Natural killer cell (primary cell): ENCODE results near the gene SNTB2. TPM values are rescaled to one million over a fixed set of nuclear protein-coding genes. Genes with fewer than 3 reads are reported as not detected.
A peak's percentile ranks its signal among the peaks of the same experiment; 100 is the strongest.

Experiments
- ATAC-seq, 3 donors: fragments of 150-1000 bp in 2 of 3; fragments of 200-7000 bp in 1 of 3; cut with Tn5 transposase; 1 replicate in 1 of 3; 2 replicates in 2 of 3; pipeline ENCODE4 v1.10.0; 2021; ENCODE audit warnings: mild to moderate bottlenecking in 2 of 3, moderate library complexity in 2 of 3
- DNase-seq, 2 donors: peaks; one replicate each; pipeline versions ENCODE4 v3.0.0 to v3.0.0-alpha.2; 2013 to 2021; ENCODE audit warnings: mixed read lengths in 1 of 2
- H3K27ac ChIP-seq: one replicate; pipeline ENCODE4 v1.5.1; 2013; ENCODE audit warnings: mild to moderate bottlenecking, low read length
- H3K27me3 ChIP-seq: one replicate; pipeline ENCODE4 v1.6.1; 2013; ENCODE audit warnings: low read length; ENCODE audit not compliant: control insufficient read depth, insufficient read depth
- H3K36me3 ChIP-seq: one replicate; pipeline ENCODE4 v1.6.1; 2013; ENCODE audit warnings: low read length; ENCODE audit not compliant: control insufficient read depth, insufficient read depth
- H3K4me1 ChIP-seq: one replicate; pipeline ENCODE4 v1.6.1; 2013; ENCODE audit warnings: low read length; ENCODE audit not compliant: control insufficient read depth, insufficient read depth
- H3K4me3 ChIP-seq: one replicate; pipeline ENCODE4 v1.5.1; 2013; ENCODE audit warnings: low read length
- H3K9me3 ChIP-seq: one replicate; pipeline ENCODE4 v1.6.1; 2013; ENCODE audit warnings: low read length; ENCODE audit not compliant: control insufficient read depth, insufficient read depth
- H3K27ac Mint-ChIP-seq, 2 donors: one replicate each; pipeline ENCODE4 v1.8.0; 2022; ENCODE audit warnings: mild to moderate bottlenecking in 2 of 2, mixed read lengths in 2 of 2, moderate library complexity in 1 of 2
- H3K27me3 Mint-ChIP-seq, 2 donors: one replicate each; pipeline ENCODE4 v1.8.0; 2022; ENCODE audit warnings: low read depth in 2 of 2, mixed read lengths in 2 of 2
- H3K36me3 Mint-ChIP-seq: one replicate; pipeline ENCODE4 v1.8.0; 2022; ENCODE audit warnings: mixed read lengths
- H3K4me1 Mint-ChIP-seq, 2 donors: one replicate each; pipeline ENCODE4 v1.8.0; 2022; ENCODE audit warnings: mixed read lengths in 2 of 2
- H3K4me3 Mint-ChIP-seq: one replicate; pipeline ENCODE4 v1.8.0; 2022; ENCODE audit warnings: mild to moderate bottlenecking, moderate library complexity, mixed read lengths
- H3K9me3 Mint-ChIP-seq, 2 donors: one replicate each; pipeline ENCODE4 v1.8.0; 2022; ENCODE audit warnings: mixed read lengths in 2 of 2
- WGBS: methylation state at CpG from one replicate; pipeline ENCODE4 v1.1.7; 2013; ENCODE audit warnings: missing lambda C conversion rate; ENCODE audit not compliant: insufficient coverage; 5-methylcytosine and 5-hydroxymethylcytosine counted together
- intact Hi-C: fragments of 100-400 bp; cut with micrococcal nuclease; formaldehyde crosslinking; loops from one replicate; pipeline ENCODE4 v1.14.2; 2022
- total RNA-seq, 4 donors: library from RNA; stranded (reverse); fragments of 120-200 nt in 1 of 4; gene quantifications; one replicate each; pipeline versions ENCODE4 v1.2.3 to v1.2.4, GENCODE V29; 2013 to 2022
- TF ChIP-seq, protein P1 (sequence below): fragments of 200-600 bp; IDR thresholded peaks from one replicate; pipeline ENCODE4 v1.8.0; 2022; ENCODE audit warnings: antibody characterized with exemption

The SNTB2 gene
- total RNA-seq, 3 donors from 2014 or later (not counting 1 experiment from before 2014, with no cell fraction given), result 43.8 to 55.2 (median 49.9) TPM

DNA sequence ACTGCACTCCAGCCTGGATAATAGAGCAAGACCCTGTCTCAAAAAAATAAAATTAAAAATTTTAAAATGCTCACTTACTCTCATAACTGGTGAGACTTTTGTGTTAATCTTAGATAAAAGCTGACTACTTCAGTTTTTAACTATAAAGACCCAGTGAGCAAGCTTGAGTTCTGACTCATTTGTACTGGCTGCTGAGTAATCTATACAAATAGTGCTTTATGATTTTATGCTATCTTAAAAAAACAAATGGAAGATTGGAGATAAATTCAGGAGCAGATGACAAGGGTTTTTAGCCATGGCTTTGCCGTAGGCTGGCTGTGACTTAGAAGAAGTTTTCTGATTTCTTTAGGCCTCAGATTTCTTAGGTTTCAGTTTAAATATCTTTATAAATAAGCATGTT is 30.5 kb downstream of the SNTB2 start:
- no peaks in the 10 kb centered on the region for H3K36me3 ChIP-seq
- H3K9me3 Mint-ChIP-seq, result no peaks in the 10 kb centered on the region
- H3K4me3 ChIP-seq, result no peak overlapping the region
- no peaks in the 10 kb centered on the region for H3K4me1 ChIP-seq
- H3K27ac ChIP-seq, result no peak overlapping the region
- intact Hi-C loops, result no loop called here
- no peaks in the 10 kb centered on the region for H3K27me3 Mint-ChIP-seq
- H3K36me3 Mint-ChIP-seq, result no peaks in the 10 kb centered on the region
- DNase-seq (no peak), ATAC-seq (no peak)
- no peak overlapping the region for H3K27ac Mint-ChIP-seq
- 100% methylated on average over 1 of the region's 1 CpG for WGBS
- H3K9me3 ChIP-seq, result no peaks in the 10 kb centered on the region
- peaks cover 19 to 40% of the 10 kb centered on the region in 2 donors for H3K4me1 Mint-ChIP-seq
- H3K4me3 Mint-ChIP-seq, result no peak overlapping the region
- no peaks in the 10 kb centered on the region for H3K27me3 ChIP-seq
- TF ChIP-seq, protein P1, sequence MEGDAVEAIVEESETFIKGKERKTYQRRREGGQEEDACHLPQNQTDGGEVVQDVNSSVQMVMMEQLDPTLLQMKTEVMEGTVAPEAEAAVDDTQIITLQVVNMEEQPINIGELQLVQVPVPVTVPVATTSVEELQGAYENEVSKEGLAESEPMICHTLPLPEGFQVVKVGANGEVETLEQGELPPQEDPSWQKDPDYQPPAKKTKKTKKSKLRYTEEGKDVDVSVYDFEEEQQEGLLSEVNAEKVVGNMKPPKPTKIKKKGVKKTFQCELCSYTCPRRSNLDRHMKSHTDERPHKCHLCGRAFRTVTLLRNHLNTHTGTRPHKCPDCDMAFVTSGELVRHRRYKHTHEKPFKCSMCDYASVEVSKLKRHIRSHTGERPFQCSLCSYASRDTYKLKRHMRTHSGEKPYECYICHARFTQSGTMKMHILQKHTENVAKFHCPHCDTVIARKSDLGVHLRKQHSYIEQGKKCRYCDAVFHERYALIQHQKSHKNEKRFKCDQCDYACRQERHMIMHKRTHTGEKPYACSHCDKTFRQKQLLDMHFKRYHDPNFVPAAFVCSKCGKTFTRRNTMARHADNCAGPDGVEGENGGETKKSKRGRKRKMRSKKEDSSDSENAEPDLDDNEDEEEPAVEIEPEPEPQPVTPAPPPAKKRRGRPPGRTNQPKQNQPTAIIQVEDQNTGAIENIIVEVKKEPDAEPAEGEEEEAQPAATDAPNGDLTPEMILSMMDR, result no peak

DNA sequence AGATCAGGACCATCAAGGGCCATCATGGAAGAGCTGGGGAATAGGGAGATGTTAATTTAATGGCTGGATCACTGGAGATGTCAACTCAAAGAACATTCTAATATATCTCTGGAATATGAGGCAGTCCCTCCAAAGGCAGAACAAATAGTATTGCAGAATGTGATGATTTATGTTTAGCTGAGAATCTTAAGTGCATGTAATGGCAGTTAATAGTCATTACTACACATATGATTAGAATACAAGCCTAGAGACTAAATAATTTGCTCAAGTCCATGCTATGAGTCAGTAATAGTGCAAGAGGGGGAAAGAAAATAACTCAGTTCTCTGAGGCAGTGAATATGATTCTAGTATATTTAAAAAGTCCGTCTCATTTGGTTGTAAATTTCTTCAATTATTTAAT is 32.3 kb downstream of the SNTB2 start:
- no peaks in the 10 kb centered on the region for H3K4me1 ChIP-seq
- intact Hi-C loops, result no loop called here
- H3K4me3 Mint-ChIP-seq, result no peak overlapping the region
- peaks cover 19 to 40% of the 10 kb centered on the region in 2 donors for H3K4me1 Mint-ChIP-seq
- H3K27me3 ChIP-seq, result no peaks in the 10 kb centered on the region
- no peak overlapping the region for H3K27ac Mint-ChIP-seq
- TF ChIP-seq, protein P1, result no peak
- H3K27me3 Mint-ChIP-seq, result no peaks in the 10 kb centered on the region
- H3K4me3 ChIP-seq, result no peak overlapping the region
- no peaks in the 10 kb centered on the region for H3K9me3 ChIP-seq
- no peaks in the 10 kb centered on the region for H3K36me3 Mint-ChIP-seq
- H3K36me3 ChIP-seq, result no peaks in the 10 kb centered on the region
- H3K9me3 Mint-ChIP-seq, result no peaks in the 10 kb centered on the region
- H3K27ac ChIP-seq, result no peak overlapping the region
- ATAC-seq (no peak), DNase-seq (no peak)
- WGBS, result 100% methylated on average over 1 of the region's 1 CpG

DNA sequence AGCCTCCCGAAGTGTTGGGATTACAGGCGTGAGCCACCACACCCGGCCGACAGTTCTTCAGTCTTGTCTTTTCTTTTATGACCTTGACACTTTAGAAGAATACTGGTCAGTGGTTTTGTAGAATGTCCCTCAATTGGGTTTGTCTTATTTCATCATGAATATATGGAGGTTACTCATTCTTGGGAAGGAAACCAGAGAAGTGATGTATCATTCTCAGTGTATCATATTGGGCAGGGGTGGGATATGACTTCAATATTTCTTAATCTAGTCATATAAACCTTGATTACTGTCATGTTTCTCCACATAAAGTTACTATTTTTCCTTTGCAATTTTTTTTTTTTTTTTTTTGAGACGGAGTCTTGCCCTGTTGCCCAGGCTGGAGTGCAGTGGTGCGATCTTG is 36.9 kb downstream of the SNTB2 start:
- Mint-ChIP-seq H3K9me3 (no peaks in the 10 kb centered on the region), H3K27me3 (no peaks in the 10 kb centered on the region), H3K27ac (peak overlapping the region; percentile 19 to 51), H3K36me3 (no peaks in the 10 kb centered on the region), H3K4me1 (peaks cover 21 to 26% of the 10 kb centered on the region in 2 donors), H3K4me3 (no peak overlapping the region)
- ATAC-seq (no peak), DNase-seq (no peak)
- Histone ChIP-seq H3K27ac (no peak overlapping the region), H3K9me3 (no peaks in the 10 kb centered on the region), H3K4me1 (no peaks in the 10 kb centered on the region), H3K36me3 (no peaks in the 10 kb centered on the region), H3K4me3 (no peak overlapping the region), H3K27me3 (no peaks in the 10 kb centered on the region)
- 91% methylated on average over 5 of the region's 6 CpGs for WGBS
- intact Hi-C loops, result no loop called here
- TF ChIP-seq, protein P1, result no peak

DNA sequence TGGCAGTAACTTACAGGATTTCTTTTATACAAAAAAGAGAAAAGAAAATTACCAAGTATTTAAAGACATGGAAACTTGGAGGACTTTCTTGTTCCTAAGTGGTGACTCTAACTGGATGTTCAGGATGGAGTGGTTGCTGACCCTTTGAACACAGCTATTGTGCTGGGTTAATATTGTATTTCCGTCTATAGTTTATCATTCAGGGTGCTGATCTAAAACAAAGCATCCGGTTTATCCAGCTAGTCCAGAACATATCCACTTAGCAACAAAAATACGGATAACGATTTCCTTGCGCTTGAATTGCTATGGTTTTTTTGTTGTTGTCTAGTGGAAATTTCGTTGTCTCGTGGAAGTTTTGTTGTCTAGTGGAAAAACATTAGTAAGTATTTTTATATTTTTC is 38.2 kb downstream of the SNTB2 start:
- Histone ChIP-seq H3K27me3 (no peaks in the 10 kb centered on the region), H3K9me3 (no peaks in the 10 kb centered on the region), H3K27ac (no peak overlapping the region), H3K36me3 (no peaks in the 10 kb centered on the region), H3K4me3 (no peak overlapping the region), H3K4me1 (no peaks in the 10 kb centered on the region)
- intact Hi-C loops, result no loop called here
- TF ChIP-seq, protein P1, result no peak
- 100% methylated on average over 3 of the region's 7 CpGs for WGBS
- Mint-ChIP-seq H3K27ac (no peak overlapping the region), H3K27me3 (no peaks in the 10 kb centered on the region), H3K36me3 (no peaks in the 10 kb centered on the region), H3K4me1 (peaks cover 17 to 19% of the 10 kb centered on the region in 2 donors), H3K4me3 (no peak overlapping the region), H3K9me3 (no peaks in the 10 kb centered on the region)
- no peak for DNase-seq
- ATAC-seq, result no peak
